Smooth muscle cell (in vitro differentiated cells): ENCODE results near the gene LTBP2. TPM values are rescaled to one million over a fixed set of nuclear protein-coding genes. Genes with fewer than 3 reads are reported as not detected.

Experiments used
- DNase-seq: peaks from one replicate; lab custom pipeline; 2025; ENCODE audit not compliant: unreplicated experiment; lab: John Stamatoyannopoulos, UW
- H2AFZ ChIP-seq: fragments of 200-600 bp; sonication (generic); 2 replicates; pipeline ENCODE4 v1.6.0; 2016; ENCODE audit warnings: antibody characterized with exemption, low read depth, mild to moderate bottlenecking
- H3F3A ChIP-seq: fragments of 200-600 bp; sonication (generic); 2 replicates; pipeline ENCODE4 v1.6.0; 2017; ENCODE audit warnings: antibody characterized with exemption, low read depth
- H3K27ac ChIP-seq: fragments of 200-600 bp; sonication (generic); 2 replicates; pipeline ENCODE4 v1.5.1; 2016; ENCODE audit warnings: low read depth, mild to moderate bottlenecking
- H3K27me3 ChIP-seq: fragments of 200-600 bp; sonication (generic); 2 replicates; pipeline ENCODE4 v1.6.1; 2016; ENCODE audit warnings: low read depth, mild to moderate bottlenecking
- H3K36me3 ChIP-seq: fragments of 200-600 bp; sonication (generic); 2 replicates; pipeline ENCODE4 v1.5.1; 2016; ENCODE audit warnings: low read depth
- H3K4me1 ChIP-seq: fragments of 200-600 bp; sonication (generic); 2 replicates; pipeline ENCODE4 v1.5.1; 2016; ENCODE audit warnings: low read depth
- H3K4me2 ChIP-seq: fragments of 200-600 bp; sonication (generic); 2 replicates; pipeline ENCODE4 v1.6.0; 2016; ENCODE audit warnings: mild to moderate bottlenecking
- H3K4me3 ChIP-seq: fragments of 200-600 bp; sonication (generic); 2 replicates; pipeline ENCODE4 v1.5.1; 2016; ENCODE audit warnings: mild to moderate bottlenecking
- H3K79me2 ChIP-seq: fragments of 200-600 bp; sonication (generic); 2 replicates; pipeline ENCODE4 v1.6.0; 2016; ENCODE audit warnings: low read depth, mild to moderate bottlenecking
- H3K9ac ChIP-seq: fragments of 200-600 bp; sonication (generic); 2 replicates; pipeline ENCODE4 v1.6.0; 2016; ENCODE audit warnings: low read depth
- H3K9me3 ChIP-seq: fragments of 200-600 bp; sonication (generic); replicated peaks from 2 replicates; pipeline ENCODE4 v1.5.1; 2016; ENCODE audit warnings: low read depth
- H4K20me1 ChIP-seq: fragments of 200-600 bp; sonication (generic); 2 replicates; pipeline ENCODE4 v1.6.0; 2016; ENCODE audit warnings: low read depth
- CTCF ChIP-seq: fragments of 200-600 bp; sonication (generic); IDR thresholded peaks from 2 replicates; pipeline ENCODE4 v1.5.1; 2017; ENCODE audit warnings: borderline replicate concordance, mild to moderate bottlenecking, antibody characterized with exemption; ENCODE audit not compliant: insufficient read depth, poor library complexity, severe bottlenecking
- WGBS: methylation state at CpG from one replicate; pipeline ENCODE4 v1.1.7; 2016; ENCODE audit warnings: low lambda C conversion rate; 5-methylcytosine and 5-hydroxymethylcytosine counted together
- polyA plus RNA-seq: library from polyadenylated mRNA; unstranded; fragments of >200 nt; fragmentation: Nextera tagmentation; extraction: Ambion mirVana; gene quantifications from 2 replicates; pipeline ENCODE4 v1.2.1, GENCODE V29; 2016
- total RNA-seq: library from RNA; depleted of rRNA; stranded (reverse); fragments of >200 nt; gene quantifications from 2 replicates; pipeline ENCODE4 v1.2.3, GENCODE V29; 2014

The LTBP2 gene
- total and polyA plus RNA-seq, 2 experiments from 2014 or later = 90.1 to 108 TPM

DNA sequence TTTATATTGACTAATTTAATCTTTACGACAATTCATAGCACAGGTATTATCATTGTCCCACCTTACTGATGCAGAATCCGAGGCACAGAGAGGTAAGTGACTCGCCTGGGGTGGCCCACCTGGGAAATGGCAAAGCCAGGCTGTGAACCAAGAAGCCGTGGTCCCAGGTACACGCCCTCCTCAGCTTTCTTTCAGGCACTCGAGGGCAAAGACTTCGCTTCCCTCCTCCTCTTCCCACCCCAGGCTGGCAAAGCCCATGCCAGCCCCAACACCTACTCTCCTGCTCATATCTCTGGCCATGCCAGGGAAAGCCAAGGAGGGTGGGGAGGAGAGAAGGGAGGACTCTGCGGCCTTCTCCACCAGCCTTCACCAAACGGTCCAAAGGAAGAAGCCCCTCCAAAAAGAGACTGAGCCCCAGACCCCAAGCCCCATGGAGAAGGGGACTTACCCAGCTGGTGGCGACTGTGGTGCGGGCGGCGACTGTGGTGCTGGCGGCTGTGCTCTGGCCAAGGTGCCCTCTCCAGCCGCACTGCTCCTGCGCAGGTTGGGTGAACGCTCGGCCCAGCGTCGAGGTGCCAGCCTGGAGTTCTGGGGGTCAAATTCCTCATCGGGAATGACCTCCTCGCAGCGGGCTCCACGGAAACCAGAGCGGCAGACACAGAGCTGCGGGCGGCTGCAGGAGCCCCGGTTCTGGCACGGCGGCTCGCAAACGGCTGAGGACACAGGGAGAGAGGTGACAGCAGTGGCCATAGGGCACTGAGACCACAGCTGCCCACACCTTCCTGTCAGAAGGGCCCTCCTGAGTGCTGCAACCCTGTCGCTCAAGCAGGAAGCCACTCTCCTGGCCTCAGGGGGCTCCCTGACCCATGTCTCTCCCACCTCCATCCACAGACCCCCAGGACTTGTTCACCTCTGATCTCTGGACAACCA, 26.4 kb downstream of the LTBP2 start:
- Histone ChIP-seq H2AFZ (no peak overlapping the region), H3K4me1 (no peaks in the 10 kb centered on the region), H3K27ac (no peak overlapping the region), H3K4me2 (no peak overlapping the region), H3K36me3 (no peaks in the 10 kb centered on the region), H4K20me1 (peaks cover 24% of the 10 kb centered on the region), H3K9ac (no peak overlapping the region), H3K9me3 (no peaks in the 10 kb centered on the region), H3K79me2 (peaks cover 16% of the 10 kb centered on the region), H3K27me3 (no peaks in the 10 kb centered on the region), H3F3A (no peaks in the 10 kb centered on the region), H3K4me3 (no peak overlapping the region)
- TF ChIP-seq CTCF = no peak
- DNase-seq = no peak
- WGBS = 96% methylated on average over 33 of the region's 33 CpGs

GRCh38 chr14:74584951-74585350, 27.1 kb downstream of the LTBP2 start:
- Histone ChIP-seq H3K9me3 (no peaks in the 10 kb centered on the region), H3K4me1 (no peaks in the 10 kb centered on the region), H3K27ac (peak overlapping the region; percentile 58), H3K4me2 (no peak overlapping the region), H3K36me3 (no peaks in the 10 kb centered on the region), H4K20me1 (peaks cover 18% of the 10 kb centered on the region), H3K9ac (no peak overlapping the region), H3K4me3 (no peak overlapping the region), H3K79me2 (peaks cover 11% of the 10 kb centered on the region), H3F3A (no peaks in the 10 kb centered on the region), H3K27me3 (no peaks in the 10 kb centered on the region), H2AFZ (no peak overlapping the region)
- DNase-seq = no peak
- 94% methylated on average over 5 of the region's 5 CpGs for WGBS
- TF ChIP-seq CTCF = no peak

DNA sequence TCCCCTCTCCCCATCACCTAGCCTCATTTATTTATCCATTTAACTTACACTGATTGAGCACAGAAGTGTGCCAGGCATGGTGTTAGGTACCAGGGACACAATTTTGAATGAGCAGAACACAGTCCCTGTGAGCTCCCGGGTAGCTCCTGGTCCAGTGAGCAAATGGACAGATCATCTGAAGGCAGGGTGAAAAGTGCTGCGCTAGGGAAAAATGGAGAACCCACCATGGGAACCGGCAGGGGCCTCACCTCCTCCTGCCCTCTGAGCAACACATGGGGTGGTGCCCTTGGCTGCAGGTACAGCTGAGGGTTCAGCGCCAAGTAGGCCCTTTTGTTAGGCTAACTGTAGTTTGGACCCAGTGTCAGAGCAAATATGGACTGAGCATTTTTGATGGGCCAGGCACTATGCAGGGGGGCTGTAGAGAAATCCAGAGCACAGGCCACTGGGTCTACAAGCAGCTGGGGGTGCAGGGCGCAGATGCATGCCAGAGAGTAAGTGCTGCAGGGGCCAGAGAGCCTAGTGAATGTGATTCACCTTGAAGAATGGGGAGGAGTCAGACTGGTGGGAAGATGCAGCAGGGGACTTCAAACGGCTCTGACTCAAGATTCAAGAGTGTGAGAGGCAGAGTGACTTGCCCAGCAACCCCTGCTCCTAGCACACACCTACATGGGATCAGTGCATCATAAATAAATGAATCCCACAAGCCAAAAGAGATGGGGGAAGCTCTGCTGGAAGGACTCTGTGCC, 28.2 kb downstream of the LTBP2 start:
- H3K27me3 ChIP-seq = no peaks in the 10 kb centered on the region
- no peak overlapping the region for H2AFZ ChIP-seq
- H4K20me1 ChIP-seq = peaks cover 8% of the 10 kb centered on the region
- H3K4me1 ChIP-seq = no peaks in the 10 kb centered on the region
- peaks cover 1% of the 10 kb centered on the region for H3K79me2 ChIP-seq
- H3F3A ChIP-seq = no peaks in the 10 kb centered on the region
- H3K4me2 ChIP-seq = peak overlapping the region; percentile 20
- H3K27ac ChIP-seq = peak overlapping the region; percentile 58
- no peak for TF ChIP-seq CTCF
- no peak overlapping the region for H3K4me3 ChIP-seq
- DNase-seq = no peak
- 73% methylated on average over 6 of the region's 6 CpGs for WGBS
- no peaks in the 10 kb centered on the region for H3K9me3 ChIP-seq
- no peaks in the 10 kb centered on the region for H3K36me3 ChIP-seq
- H3K9ac ChIP-seq = no peak overlapping the region
